ENCODE measurements around the gene PDE4DIP. TPM values are rescaled to one million over a fixed set of nuclear protein-coding genes. Genes with fewer than 3 reads are reported as not detected.
"Not testable (repeated sequence)": the region's sequence is repeated elsewhere in the genome, so short reads cannot be mapped to it uniquely, and the experiment has no call there.

PDE4DIP gene
- total RNA-seq, 1 donor from 2014 or later, result 605 TPM

DNA sequence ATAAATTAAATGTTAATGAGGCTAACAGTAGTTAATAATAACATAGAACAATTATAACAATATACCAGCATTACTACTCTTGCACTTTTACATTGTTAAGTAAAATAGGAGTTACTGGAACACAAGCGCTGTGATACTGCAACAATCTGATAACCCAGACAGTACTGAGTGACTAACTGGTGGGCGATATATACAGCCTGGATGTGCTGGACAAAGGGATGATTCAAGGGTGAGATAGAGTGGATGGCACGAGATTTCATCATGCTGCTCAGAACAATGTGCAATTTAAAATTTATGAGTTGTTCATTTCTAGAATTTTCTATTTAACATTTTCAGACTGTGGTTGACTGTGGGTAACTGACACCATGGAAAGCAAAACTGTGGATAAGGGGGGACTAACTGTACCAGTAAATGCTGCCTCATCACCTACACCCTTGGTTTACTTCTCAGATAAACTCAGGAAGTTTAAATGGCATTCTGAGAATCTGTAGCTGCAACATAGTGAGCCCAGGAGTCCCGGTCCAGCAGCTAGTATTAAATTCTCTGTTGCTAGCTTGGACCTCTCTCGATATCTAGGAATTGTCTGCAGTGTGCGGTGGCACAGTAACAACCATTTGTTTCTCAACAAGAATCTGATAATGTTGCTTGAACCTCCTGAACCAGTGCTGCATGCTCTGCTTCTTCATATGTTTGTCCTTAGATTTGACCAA is 24.9 kb downstream of the PDE4DIP start:
- H3K27ac ChIP-seq (ENCODE audit: low read depth, low read length); H3K4me3 ChIP-seq (ENCODE audit: low read length in 3 of 3); H3K27me3 ChIP-seq (ENCODE audit: control insufficient read depth in 3 of 3, insufficient read depth in 3 of 3, low read length in 3 of 3); H3K36me3 ChIP-seq (ENCODE audit: control insufficient read depth in 3 of 3, insufficient read depth in 3 of 3, low read length in 3 of 3); H3K9ac ChIP-seq (ENCODE audit: low read depth in 1 of 3, low read length in 3 of 3); H3K9me3 ChIP-seq (ENCODE audit: control insufficient read depth in 3 of 3, low read length in 3 of 3); H3K4me1 ChIP-seq (ENCODE audit: control insufficient read depth in 3 of 3, insufficient read depth in 3 of 3, low read length in 3 of 3): not testable (repeated sequence)

- not testable (repeated sequence) for H3K9me3 ChIP-seq (ENCODE audit: control insufficient read depth in 3 of 3, low read length in 3 of 3); H3K9ac ChIP-seq (ENCODE audit: low read depth in 1 of 3, low read length in 3 of 3); H3K27me3 ChIP-seq (ENCODE audit: control insufficient read depth in 3 of 3, insufficient read depth in 3 of 3, low read length in 3 of 3); H3K27ac ChIP-seq (ENCODE audit: low read depth, low read length); H3K36me3 ChIP-seq (ENCODE audit: control insufficient read depth in 3 of 3, insufficient read depth in 3 of 3, low read length in 3 of 3); H3K4me3 ChIP-seq (ENCODE audit: low read length in 3 of 3); H3K4me1 ChIP-seq (ENCODE audit: control insufficient read depth in 3 of 3, insufficient read depth in 3 of 3, low read length in 3 of 3)
Measured at GRCh38 chr1:148869634-148869961, 25.4 kb downstream of the PDE4DIP start.

DNA sequence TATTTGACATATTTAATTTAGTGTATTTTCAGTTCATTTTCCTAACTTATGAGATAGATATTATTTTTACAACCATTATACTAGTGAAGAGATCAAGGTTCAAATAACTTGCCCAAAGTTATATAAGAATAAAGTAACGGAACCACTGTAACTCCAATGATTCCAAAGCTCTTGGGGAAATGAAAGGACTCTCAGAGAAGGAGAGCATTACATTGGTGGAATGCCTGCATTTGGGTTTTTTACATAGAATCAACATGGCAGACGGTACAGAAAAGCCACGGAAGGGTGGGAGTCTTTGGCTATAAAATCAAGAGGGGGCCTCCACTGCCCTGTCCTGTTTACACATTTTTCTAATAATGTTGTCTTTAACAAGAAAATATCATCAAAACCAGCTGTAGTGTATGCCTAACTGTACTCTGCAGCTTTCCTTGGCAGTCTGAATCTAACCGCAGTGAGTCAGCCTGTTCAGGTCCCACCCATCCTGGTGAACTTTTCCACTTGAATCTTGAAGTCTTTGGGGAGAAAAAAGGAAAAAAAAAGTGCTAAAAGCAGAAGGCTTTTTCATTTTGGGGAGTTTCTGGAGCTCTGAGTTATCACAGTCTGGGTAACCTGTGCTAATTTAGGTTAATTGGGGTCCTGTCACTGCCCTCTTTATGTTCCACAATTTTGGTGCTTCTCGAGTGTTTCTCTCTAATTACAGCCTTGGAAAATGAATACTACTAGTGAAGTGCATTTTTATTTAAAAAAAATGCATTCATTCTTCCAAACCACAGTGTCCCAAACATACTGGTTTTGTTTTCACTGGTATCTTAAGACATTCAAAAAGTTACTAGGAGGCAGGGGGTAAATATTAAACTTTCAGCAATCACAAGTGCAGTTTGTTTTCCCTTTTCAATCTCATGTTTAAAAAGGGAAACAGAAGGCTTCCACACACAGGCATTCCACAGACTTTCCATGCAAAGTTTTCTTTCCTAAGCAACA is 30.5 kb downstream of the PDE4DIP start:
- H3K36me3 ChIP-seq (ENCODE audit: control insufficient read depth in 3 of 3, insufficient read depth in 3 of 3, low read length in 3 of 3); H3K9ac ChIP-seq (ENCODE audit: low read depth in 1 of 3, low read length in 3 of 3); H3K4me3 ChIP-seq (ENCODE audit: low read length in 3 of 3); H3K4me1 ChIP-seq (ENCODE audit: control insufficient read depth in 3 of 3, insufficient read depth in 3 of 3, low read length in 3 of 3); H3K9me3 ChIP-seq (ENCODE audit: control insufficient read depth in 3 of 3, low read length in 3 of 3); H3K27ac ChIP-seq (ENCODE audit: low read depth, low read length); H3K27me3 ChIP-seq (ENCODE audit: control insufficient read depth in 3 of 3, insufficient read depth in 3 of 3, low read length in 3 of 3): not testable (repeated sequence)

DNA sequence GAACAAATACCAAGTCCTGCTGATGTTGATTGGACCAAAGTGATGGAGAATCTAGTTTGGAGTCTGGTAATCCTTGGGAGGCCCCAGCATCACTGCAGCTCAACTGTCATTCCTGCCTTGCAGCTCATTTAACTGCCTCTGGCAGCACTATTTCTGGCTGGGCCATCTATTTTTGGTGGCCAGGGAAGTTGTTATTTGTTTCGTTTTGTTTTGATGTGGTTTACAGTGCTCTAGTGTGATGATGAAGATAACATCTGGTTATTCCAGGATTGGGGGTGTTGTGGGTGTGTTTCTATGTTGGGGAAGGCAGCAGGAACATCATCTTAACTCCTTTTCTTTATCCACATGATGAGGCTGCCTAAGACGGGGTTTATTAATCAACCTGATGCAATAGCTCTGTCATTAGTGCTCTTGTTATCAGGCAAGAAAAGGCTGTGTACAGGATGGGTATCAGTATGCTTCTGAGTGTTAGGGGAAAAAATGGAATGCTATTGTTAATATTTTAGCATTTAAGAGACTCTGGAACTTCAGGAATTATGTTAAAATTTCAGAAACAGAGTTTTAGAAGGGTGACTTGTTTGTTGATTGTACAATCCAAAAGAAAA is 35.7 kb downstream of the PDE4DIP start:
- H3K4me1 ChIP-seq (ENCODE audit: control insufficient read depth in 3 of 3, insufficient read depth in 3 of 3, low read length in 3 of 3), result not testable (repeated sequence)

GRCh38 chr1:148881261-148881660 is 37.0 kb downstream of the PDE4DIP start:
- not testable (repeated sequence) for H3K9ac ChIP-seq (ENCODE audit: low read depth in 1 of 3, low read length in 3 of 3); H3K27ac ChIP-seq (ENCODE audit: low read depth, low read length); H3K4me3 ChIP-seq (ENCODE audit: low read length in 3 of 3); H3K4me1 ChIP-seq (ENCODE audit: control insufficient read depth in 3 of 3, insufficient read depth in 3 of 3, low read length in 3 of 3); H3K27me3 ChIP-seq (ENCODE audit: control insufficient read depth in 3 of 3, insufficient read depth in 3 of 3, low read length in 3 of 3); H3K9me3 ChIP-seq (ENCODE audit: control insufficient read depth in 3 of 3, low read length in 3 of 3); H3K36me3 ChIP-seq (ENCODE audit: control insufficient read depth in 3 of 3, insufficient read depth in 3 of 3, low read length in 3 of 3)

More for the DNA sequence above, 35.7 kb downstream of the PDE4DIP start:
- not testable (repeated sequence) for H3K9ac ChIP-seq (ENCODE audit: low read depth in 1 of 3, low read length in 3 of 3); H3K36me3 ChIP-seq (ENCODE audit: control insufficient read depth in 3 of 3, insufficient read depth in 3 of 3, low read length in 3 of 3); H3K9me3 ChIP-seq (ENCODE audit: control insufficient read depth in 3 of 3, low read length in 3 of 3); H3K27me3 ChIP-seq (ENCODE audit: control insufficient read depth in 3 of 3, insufficient read depth in 3 of 3, low read length in 3 of 3); H3K27ac ChIP-seq (ENCODE audit: low read depth, low read length); H3K4me3 ChIP-seq (ENCODE audit: low read length in 3 of 3)

DNA sequence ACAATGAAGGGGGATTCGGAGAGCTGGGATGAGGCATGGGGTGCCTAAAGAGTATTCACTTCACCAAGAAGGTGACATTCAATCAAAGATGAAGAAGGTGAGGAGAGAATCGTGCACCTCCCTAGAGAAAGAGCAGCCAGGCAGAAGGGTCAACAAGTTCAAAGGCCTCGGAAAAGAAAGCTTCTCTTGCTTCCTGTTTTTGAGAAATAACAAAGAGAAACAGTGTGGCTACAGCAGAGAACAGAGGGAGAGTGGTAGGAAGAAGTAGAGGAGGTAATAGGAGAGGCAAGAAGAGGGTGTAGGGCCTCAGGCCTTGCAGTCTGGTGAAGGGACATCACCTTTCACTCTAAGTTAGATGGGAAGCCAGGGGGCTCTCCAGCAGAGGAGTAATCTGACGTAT is 41.0 kb downstream of the PDE4DIP start:
- not testable (repeated sequence) for H3K9me3 ChIP-seq (ENCODE audit: control insufficient read depth in 3 of 3, low read length in 3 of 3); H3K9ac ChIP-seq (ENCODE audit: low read depth in 1 of 3, low read length in 3 of 3); H3K4me1 ChIP-seq (ENCODE audit: control insufficient read depth in 3 of 3, insufficient read depth in 3 of 3, low read length in 3 of 3); H3K27ac ChIP-seq (ENCODE audit: low read depth, low read length); H3K27me3 ChIP-seq (ENCODE audit: control insufficient read depth in 3 of 3, insufficient read depth in 3 of 3, low read length in 3 of 3); H3K36me3 ChIP-seq (ENCODE audit: control insufficient read depth in 3 of 3, insufficient read depth in 3 of 3, low read length in 3 of 3); H3K4me3 ChIP-seq (ENCODE audit: low read length in 3 of 3)

DNA sequence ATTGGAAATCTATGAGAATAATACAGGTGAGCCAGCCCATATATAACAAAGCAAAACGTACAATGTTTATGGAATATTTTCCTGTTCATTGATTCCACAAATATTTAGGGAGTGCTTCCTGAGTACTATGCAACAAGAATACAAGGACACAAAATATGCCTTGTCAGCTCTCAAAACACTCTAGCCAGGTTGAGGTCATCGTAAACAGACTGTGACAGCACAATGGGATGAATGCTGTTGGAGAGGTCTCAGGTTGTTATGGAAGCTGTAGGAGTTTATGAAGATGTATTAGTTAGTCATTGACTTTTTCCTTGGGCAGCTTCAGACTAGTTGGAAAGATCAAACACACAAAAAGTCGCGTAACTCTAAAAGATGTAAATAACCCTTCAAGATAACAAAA is 42.1 kb downstream of the PDE4DIP start:
- not testable (repeated sequence) for H3K27ac ChIP-seq (ENCODE audit: low read depth, low read length); H3K36me3 ChIP-seq (ENCODE audit: control insufficient read depth in 3 of 3, insufficient read depth in 3 of 3, low read length in 3 of 3); H3K4me3 ChIP-seq (ENCODE audit: low read length in 3 of 3); H3K27me3 ChIP-seq (ENCODE audit: control insufficient read depth in 3 of 3, insufficient read depth in 3 of 3, low read length in 3 of 3); H3K9me3 ChIP-seq (ENCODE audit: control insufficient read depth in 3 of 3, low read length in 3 of 3); H3K9ac ChIP-seq (ENCODE audit: low read depth in 1 of 3, low read length in 3 of 3); H3K4me1 ChIP-seq (ENCODE audit: control insufficient read depth in 3 of 3, insufficient read depth in 3 of 3, low read length in 3 of 3)

- H3K4me1 ChIP-seq (ENCODE audit: control insufficient read depth in 3 of 3, insufficient read depth in 3 of 3, low read length in 3 of 3); H3K36me3 ChIP-seq (ENCODE audit: control insufficient read depth in 3 of 3, insufficient read depth in 3 of 3, low read length in 3 of 3); H3K27me3 ChIP-seq (ENCODE audit: control insufficient read depth in 3 of 3, insufficient read depth in 3 of 3, low read length in 3 of 3); H3K4me3 ChIP-seq (ENCODE audit: low read length in 3 of 3); H3K9me3 ChIP-seq (ENCODE audit: control insufficient read depth in 3 of 3, low read length in 3 of 3); H3K9ac ChIP-seq (ENCODE audit: low read depth in 1 of 3, low read length in 3 of 3): not testable (repeated sequence)
- H3K27ac ChIP-seq (ENCODE audit: low read depth, low read length), result peak overlapping the region; percentile 79
Measured at GRCh38 chr1:148888597-148888996, 44.4 kb downstream of the PDE4DIP start.

DNA sequence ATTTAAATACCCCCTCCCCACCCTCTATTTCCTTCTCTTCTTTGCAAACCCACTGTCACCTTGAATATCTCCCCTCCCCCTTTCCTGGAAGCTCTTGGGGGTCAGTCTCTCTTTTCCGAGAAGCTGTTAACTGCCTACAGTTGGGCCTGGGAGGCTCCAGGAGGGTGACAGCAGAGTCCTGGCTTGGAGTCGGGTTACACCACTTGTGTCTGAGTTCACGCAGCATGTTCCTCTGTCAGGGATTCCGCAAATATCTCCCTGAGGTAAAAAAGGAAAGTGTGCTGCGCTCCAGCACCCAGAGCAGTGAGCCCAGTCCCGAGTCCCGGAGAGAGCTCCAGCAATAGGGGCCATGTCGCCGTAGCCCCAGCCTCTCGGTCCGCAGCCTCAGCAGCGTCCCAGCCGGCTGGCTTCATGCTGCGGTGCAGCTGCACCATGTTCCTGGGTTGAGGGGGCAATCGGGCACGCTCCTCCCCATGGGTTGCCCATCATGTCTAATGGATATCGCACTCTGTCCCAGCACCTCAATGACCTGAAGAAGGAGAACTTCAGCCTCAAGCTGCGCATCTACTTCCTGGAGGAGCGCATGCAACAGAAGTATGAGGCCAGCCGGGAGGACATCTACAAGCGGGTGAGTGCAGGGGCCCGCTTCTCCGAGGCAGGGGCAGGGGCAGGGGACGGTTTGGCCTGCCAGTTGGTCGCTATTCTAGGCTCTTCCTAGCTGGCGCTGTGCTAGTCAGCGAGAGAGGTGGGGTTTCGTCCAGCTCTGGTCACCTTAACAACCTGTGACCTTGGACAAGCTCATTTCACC is 45.2 kb downstream of the PDE4DIP start:
- H3K27me3 ChIP-seq (ENCODE audit: control insufficient read depth in 3 of 3, insufficient read depth in 3 of 3, low read length in 3 of 3); H3K36me3 ChIP-seq (ENCODE audit: control insufficient read depth in 3 of 3, insufficient read depth in 3 of 3, low read length in 3 of 3); H3K9me3 ChIP-seq (ENCODE audit: control insufficient read depth in 3 of 3, low read length in 3 of 3); H3K4me1 ChIP-seq (ENCODE audit: control insufficient read depth in 3 of 3, insufficient read depth in 3 of 3, low read length in 3 of 3): not testable (repeated sequence)
- Histone ChIP-seq H3K9ac (ENCODE audit: low read depth in 1 of 3, low read length in 3 of 3) (peak overlapping the region in 1 of 3 donors; percentile 62), H3K27ac (ENCODE audit: low read depth, low read length) (peak overlapping the region; percentile 79), H3K4me3 (ENCODE audit: low read length in 3 of 3) (peak overlapping the region in 1 of 3 donors; percentile 51)
